Measurements from ENCODE around the gene LTA.
"Not testable (repeated sequence)": the region's sequence is repeated elsewhere in the genome, so short reads cannot be mapped to it uniquely, and the experiment has no call there.

Gene LTA

DNA sequence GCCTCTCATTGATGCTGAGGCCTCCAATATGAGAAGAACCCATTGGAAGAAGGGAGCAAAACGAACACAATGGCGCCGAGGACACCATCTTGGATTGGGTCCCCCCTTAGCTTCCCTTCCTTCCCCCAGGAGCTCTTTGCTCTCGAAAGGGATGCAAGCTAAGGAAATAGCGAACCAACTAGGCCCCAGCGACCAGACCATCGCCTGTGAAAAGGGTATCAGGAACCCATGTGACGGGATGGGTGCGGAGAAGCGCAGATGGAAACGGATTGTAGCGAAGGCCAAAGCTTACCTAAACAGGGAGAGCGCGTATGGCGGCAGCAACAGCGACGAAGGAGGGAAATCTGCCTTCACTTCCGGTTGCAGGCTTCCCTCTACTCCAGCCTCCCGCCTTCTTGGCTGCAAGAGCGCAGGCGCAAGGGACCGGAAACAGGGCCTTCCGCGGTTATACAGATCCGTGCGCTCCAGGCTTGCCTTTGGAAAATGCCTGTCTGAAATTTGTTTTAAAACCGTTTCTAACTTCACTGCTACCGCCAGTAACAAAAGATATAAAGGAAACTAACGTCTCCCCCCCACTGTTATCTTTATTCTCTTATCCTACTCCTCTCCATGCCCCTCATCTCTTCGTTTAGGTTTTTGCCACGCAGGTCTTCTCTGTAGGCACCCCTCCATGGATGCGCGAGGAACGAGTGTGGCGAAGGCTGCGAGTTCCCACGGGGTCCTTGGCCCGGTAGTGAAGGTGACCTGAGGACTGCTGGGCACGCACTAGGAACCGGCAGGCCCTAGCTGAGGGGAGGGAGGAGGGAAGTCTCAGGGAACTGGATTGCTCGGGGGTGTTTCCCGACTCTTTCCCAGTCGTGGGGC, 30.2 kb upstream of the LTA start, which contains the start of gene DDX39B:
DDX39B (minus strand) TSS at position 346 of the 864 bp plus-strand sequence. CDS start 1,471 bp downstream, outside the sequence.
- peak; percentile 98 for DNase-seq (ENCODE audit: low spot score)

DNA sequence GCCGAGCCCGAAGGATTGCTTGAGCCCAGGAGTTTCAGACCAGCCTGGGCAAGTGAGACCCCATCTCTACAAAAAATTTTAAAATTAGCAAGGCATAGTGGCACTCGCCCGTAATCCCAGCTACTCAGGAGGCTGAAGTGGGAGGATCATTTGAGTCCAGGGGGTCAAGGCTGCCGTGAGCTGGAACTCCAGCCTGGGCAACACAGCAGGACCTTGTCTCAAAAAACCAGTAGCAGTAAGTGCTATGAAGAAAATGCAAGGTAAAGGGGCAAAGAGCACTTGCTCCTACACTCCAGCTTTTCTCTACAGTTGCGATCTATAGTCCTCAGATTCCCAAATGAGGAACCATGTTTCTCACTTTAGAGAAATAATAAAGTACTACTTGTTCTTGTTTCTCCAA, 28.4 kb upstream of the LTA start:
- no peak for DNase-seq (ENCODE audit: low spot score)

DNA sequence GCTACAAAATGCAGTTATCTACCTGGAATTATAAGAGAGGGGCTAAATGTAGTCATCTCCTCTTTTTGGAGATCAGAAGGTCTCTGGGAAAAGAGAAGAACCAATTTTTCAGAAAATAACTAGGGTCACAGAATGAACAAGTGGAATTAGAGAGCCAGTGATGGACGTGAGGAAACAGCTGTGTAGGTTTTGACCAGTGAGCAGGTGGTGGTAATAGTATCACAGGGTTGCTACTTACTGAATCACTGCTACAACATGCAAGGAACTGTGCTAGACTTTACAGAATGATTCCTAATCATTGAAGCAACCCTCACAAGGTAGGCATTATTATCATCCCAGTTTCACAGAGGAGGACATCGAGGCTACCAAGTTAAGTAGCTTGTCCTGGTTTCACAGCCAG, 27.4 kb upstream of the LTA start:
- DNase-seq (ENCODE audit: low spot score): no peak

DNA sequence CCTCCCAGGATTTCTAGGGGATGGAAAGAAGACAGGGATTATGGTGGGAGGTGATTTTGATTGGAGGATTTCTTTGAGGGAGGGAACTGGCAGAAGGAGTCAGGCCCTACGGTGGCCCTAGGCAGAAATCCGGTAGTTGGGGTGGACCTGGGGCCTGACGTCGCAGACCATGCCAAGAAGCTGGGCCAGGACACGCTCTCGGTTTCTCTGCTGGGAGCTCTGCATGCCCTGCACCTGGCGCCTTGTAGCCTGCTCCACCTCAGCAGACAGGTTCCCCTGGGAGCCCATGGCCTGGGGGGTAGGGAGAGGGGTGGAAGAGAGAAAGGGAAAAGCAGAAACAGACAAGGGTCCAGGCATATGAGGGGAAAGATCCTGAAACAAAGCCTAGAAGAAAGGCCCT, 26.8 kb upstream of the LTA start:
- no peak for DNase-seq (ENCODE audit: low spot score)

DNA sequence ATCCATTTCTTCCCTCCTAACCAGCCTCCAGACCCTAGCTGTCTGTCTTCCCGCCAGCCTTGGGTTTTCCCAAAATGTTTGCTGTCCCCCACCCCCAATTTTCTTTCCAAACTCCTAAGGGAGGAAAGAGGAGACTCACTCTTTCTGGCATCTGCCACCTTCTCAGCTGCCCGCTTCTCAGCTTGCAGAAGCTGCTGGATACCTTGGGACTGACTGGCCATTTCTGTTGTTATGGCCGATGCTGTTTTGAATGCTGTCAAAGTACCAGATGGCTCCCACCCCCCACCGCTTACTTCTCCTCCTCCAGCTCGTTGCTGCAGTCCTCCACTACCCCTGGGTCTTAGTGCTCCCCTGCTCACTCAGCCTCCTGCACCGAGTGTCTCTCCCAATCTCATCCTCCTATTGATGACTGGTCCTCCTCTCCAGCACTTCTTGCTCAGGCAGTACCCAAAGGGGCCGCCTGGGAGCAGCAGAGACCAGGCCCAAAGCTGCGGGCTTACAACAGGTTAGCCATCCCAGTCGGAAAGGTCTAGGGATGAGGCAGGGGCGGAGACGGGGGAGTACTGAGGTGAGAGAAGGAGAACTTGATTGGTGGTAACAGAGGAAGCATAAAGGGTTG, 25.6 kb upstream of the LTA start, which contains the start of gene ATP6V1G2:
ATP6V1G2 (minus strand) TSS at position 270 of the 619 bp plus-strand sequence; CDS start at position 221, 49 bp downstream.
- peak; percentile 94 for DNase-seq (ENCODE audit: low spot score)

DNA sequence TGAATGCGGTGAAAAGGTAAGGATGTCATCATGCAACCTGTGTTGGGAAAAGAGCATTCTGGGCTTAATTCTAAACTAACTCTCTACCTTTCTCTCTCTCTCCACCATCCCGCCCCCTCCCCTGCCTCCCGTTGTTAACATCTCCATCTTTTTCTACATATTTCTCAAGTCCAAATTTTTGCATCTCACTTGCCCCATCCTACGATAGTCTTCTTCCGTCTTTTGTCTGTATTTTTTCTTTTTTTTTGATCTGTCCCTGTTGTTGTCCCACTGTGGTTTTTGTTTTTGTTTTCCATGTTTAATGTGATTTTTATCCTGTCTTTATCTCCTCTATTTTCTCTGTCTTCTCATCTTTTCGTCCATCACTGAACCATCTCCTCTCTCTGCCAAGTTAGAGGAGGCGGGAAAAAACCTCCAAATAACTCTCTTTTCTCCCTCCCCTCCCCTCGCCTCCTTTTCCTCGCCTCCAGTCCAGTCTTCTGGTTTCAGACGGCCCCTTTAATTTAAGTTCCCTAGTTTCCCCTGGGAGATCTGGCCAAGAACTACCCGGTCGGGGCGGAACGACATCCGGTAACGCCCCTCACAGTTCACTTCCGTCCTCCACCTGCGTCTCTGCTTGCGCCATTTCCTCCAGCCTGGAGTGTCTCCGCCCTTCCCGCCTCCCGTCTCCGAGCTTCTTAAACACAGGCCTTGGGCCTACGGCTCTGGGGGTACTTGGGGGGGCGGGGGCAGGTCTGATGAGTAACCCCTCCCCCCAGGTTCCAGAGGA, 24.9 kb upstream of the LTA start, which contains the start of gene NFKBIL1:
NFKBIL1 (plus strand) TSS at position 651 of the 769 bp plus-strand sequence; CDS start at position 738, 87 bp downstream.
- DNase-seq (ENCODE audit: low spot score): peak; percentile 98

DNA sequence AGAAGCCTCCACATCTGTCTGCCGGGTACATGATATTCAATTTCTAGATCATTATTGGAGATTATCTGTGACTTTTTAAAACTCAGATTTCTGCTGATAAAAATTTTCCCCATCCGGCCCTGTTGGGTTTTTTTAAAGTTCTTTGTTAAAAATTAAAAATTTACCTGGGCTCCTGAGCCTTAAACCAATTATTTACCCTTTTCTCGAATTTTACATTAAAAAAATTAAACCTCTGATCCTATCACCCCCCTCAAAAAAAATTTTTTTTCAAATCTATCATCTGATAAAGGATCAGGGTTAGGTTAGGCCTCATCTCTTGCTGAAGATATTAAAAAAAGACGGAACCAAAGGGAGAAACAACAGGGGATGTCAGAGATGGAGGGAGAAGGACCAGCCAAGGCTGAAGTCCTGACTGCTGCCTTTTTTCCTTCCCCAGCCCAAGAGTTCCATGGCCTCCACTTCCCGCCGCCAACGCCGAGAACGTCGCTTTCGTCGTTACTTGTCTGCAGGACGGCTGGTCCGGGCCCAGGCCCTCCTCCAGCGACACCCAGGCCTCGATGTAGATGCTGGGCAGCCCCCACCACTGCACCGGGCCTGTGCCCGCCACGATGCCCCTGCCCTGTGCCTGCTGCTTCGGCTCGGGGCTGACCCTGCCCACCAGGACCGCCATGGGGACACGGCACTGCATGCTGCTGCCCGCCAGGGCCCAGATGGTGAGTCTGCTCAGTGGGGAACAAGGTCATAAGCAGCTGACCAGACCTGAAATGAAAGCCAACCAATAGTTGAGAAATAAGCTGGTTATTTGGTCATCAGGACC, 24.2 kb upstream of the LTA start:
- no peak for DNase-seq (ENCODE audit: low spot score)

DNA sequence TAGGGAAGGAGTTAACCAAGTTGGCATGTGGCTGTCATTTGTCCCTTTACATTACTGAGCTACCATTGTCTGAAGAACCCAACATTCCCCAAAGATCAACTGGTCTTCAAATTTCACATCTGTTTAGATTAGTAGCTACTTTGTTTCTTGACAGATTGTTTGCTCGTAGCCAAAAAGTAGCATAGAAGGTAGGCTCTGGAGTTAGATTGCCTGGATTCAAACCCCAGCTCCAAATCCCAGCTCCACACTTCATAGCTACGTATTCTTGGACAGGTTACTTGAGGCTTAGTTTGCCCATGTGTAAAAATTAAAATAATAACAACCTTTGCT, 23.6 kb upstream of the LTA start:
- no peak for DNase-seq (ENCODE audit: low spot score)

DNA sequence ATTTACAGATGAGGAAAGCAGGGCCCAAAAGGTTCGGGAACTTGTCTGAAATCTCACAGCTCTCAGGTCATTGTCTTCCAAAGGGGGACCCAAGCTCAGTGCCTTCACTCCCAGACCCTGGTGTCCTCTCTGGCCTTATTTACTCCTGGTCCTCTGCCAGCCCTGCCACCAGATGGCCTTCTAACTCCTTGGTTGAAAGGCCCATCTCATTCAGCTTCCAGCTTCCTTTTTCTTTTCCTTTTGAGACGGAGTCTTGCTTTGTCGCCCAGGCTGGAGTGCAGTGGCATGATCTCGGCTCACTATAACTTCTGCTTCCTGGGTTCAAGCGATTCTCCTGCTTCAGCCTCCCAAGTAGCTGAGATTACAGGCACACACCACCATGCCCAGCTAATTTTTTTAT, 20.7 kb upstream of the LTA start:
- not testable (repeated sequence) for DNase-seq (ENCODE audit: low spot score)

DNA sequence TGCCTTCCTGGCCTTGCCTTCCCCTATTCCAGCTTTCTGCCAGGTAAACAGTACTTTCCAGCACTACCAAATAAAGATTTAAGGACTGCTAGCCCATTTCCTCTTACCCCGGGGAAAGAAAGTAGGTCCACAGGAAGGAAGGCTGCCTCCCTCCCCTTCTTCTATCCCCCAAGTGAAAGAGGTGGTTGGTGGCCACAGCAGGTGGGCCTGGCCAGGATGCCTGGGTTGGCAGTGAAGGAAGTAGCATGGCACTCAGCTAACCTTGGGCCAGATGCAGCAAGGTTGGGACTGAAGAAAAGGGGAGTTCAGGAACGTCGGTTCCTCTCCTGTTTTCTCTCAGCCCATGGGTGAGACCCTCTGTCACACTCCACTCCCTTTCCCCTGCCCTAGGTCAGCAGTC, 15.8 kb upstream of the LTA start:
- DNase-seq (ENCODE audit: low spot score): no peak

DNA sequence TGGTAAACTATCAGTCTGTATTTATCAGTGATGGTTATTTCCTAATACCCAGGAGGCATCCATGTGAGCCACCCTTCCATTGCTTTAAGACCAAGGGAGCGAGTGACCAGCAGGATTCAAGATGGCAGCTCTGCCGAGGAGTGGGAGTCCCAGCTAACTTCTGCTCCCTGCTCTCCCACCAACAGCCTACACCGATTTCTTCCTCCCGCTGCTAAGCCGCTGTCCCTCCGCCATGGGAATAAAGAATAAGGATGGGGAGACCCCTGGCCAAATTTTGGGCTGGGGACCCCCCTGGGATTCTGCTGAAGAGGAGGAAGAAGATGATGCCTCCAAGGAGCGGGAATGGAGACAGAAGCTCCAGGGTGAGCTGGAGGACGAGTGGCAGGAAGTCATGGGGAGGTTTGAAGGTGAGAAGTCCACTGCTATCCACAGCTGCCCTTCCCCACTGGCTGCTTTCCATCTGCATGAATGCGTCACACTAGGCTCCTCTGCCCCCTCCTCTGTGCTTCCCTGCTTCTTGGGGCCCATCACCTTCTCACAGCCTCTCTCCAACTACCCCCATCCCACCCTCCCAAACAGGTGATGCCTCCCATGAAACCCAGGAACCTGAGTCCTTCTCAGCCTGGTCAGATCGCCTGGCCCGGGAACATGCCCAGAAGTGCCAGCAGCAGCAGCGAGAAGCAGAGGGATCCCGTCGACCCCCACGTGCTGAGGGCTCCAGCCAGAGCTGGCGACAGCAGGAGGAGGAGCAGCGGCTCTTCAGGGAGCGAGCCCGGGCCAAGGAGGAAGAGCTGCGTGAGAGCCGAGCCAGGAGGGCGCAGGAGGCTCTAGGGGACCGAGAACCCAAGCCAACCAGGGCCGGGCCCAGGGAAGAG, 14.4 kb upstream of the LTA start:
- no peak for DNase-seq (ENCODE audit: low spot score)

DNA sequence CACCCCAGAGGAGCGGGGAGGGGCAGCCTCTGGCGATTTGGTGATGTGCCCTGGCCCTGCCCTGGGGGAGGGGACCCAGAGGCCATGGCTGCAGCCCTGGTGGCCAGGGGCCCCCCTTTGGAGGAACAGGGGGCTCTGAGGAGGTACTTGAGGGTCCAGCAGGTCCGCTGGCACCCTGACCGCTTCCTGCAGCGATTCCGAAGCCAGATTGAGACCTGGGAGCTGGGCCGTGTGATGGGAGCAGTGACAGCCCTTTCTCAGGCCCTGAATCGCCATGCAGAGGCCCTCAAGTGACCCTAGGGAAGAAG, 13.8 kb upstream of the LTA start:
- no peak for DNase-seq (ENCODE audit: low spot score)

DNA sequence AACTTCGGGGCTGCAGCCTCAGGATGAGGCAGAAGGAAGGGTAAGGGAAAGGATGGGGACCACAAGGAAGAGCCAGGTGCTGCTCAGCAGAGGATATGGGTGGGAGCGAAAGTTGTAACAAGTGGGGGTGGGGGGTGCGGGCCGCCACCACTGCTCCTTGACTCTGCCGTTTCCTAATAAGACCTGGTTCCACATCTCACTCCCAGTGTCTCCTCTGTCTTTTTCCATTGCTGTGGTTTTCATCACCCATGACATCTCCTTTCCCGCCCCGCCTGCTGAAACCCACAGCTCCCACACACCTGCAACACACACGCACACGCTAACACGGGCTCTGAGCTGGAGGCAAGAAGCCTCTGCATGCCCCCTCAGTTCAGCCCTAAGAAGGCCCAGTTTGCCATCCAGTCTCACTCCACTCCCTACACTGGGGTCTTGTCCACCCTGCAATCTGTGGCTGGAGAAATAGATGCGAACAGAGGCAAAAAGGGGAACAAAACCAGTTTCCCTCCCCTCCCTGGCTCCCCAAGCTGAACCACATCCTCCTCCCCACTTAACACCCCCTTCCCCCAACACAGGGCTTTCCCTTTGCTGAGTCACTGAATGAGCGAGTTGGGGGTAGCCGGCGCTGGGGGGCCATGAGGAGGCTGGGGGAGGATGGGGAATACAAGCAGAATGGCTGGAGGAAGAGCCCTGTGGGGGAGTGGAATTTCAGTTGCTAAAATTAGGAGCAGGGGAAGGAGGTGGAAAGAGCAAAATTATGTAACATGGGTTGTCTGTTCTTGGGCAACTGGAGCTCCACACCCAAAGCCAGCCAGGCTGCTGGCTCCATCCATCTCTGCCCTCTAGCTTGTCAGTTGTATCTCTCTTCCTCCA, 13.2 kb upstream of the LTA start:
- peak; percentile 82 for DNase-seq (ENCODE audit: low spot score)

DNA sequence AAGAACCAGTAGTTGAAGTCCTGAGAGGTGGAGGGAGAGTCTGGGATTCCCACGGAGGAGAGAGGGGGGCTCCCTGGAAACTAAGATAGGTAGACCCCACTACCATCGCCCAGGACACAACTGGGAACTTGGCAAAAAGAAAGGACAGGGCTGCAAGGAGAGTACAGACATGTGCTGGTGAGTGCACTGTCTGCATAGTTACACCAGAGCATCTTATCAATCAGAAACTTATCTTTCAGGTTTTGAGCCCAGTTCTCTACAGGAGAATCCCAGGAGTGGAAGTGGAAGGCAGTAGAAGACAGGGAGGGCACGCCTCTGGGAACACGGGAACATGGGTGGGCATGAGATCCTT, 12.5 kb upstream of the LTA start:
- no peak for DNase-seq (ENCODE audit: low spot score)

DNA sequence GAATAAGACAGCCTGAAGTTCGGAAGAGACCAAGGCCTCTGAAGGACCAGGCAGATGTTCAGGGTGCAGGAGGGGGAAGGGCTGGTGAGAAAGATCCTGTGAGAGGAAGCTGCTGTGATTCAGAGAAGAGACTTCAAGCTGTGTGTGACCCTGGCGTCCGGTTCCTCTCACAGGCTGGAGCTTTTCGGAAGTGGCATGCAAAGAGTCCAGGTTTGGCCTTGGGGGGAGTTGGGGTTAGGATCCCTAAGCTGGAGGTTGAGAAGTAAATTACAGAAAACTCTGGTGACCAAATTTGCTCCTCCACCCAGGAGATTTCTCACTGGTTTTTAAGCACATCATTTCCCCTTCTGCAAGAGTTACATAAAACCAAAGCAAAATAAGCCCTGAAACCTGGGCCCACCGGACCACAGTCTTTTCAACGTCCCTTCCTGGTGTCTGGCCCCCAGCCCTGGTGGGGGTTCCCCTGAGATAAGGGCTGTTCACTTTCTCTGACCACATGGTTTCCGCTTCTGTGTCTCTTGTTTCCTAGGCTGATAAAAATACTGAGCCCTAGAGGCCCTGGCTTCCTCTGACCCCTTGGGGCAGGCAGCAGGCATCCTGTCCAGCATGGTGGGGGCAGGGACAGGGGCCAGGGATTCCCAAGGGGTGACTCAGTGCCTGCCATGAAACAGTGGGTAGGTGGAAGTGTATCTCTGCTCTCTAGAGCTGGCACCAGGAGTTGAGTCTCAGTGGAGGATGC, 12.0 kb upstream of the LTA start:
- DNase-seq (ENCODE audit: low spot score): peak; percentile 61

DNA sequence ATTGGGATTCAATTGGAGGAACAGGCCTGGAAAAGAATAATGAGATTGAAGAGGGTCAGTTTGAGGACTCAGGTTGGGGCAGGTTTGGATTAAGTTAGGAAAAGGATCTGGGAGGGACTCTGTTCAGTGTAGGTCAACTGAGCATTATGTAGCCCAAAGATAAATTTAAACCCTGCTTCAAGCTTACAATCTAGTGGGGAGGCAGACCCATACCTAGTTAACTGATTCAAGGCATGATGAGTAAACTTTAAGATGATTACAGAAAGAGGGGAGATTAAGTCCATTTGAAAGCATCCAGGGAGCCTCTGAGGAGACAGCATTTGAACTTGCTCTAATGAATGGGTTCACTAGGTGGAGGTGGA, 11.4 kb upstream of the LTA start:
- no peak for DNase-seq (ENCODE audit: low spot score)

DNA sequence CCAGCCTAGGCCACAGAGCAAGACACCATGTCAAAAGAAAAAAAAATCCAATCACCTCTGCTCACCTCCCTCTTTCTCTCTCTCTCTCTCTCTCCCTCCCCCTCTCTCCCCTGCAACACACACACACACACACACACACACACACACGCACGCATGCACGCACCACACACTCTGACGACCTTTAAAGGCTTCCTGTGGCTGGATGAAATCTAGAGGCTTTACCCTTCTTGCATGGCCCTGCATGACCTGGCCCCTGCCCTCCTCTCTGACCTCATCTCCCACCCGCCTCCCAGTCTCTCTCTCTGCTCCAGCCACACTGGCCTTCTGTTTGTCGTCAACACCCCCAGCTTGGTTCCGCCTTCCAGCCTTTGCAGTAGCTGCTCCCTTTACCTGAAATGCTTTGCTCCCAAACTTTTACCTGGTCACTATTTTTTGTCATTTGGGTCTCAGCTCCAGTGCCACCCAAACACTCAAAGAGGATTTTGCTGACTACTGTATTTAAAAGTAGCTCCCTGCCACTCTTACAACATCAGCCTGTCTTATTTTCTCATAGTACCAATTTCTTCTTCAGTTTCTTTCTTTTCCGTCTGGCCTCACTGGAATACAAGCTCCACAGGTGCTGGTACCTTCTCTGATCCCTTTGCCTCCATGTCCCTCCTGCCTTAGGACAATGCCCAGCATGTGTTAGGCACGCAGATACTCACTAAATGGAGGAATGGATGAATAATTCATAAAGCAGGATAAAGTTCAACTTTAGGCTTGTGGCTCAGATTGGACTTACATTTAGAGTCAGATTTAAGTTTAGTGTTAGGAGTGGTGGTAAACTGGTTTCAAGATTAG, 4.3 kb upstream of the LTA start:
- DNase-seq (ENCODE audit: low spot score): no peak

DNA sequence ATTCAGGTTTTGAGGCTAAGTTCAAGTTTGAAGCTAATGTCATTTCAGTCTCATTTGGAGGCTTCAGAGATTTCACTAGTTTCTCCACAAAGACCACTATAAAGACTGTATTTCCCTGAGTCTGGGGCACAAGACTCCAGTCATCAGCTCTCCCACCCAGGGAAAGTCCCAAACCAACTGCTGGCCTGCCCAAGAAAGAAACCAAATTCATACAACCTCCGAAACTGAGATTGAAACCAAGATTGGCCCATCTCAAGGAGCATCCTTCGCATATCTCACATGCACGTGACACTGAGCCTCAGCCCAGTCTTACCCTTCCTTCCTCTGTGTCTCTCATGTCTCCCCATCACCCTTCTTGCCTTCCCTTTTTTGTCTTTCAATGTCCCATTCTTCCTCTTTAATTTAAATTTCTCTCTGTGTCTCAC, 3.5 kb upstream of the LTA start:
- no peak for DNase-seq (ENCODE audit: low spot score)
